HG03342 (cell line): ENCODE results near the gene EAF2.
"Not testable (repeated sequence)": the region's sequence is repeated elsewhere in the genome, so short reads cannot be mapped to it uniquely, and the experiment has no call there.

Experiments used
- ATAC-seq: cut with Tn5 transposase; IDR thresholded peaks from one replicate; pipeline ENCODE4 v1.9.1; 2021; ENCODE audit warnings: mild to moderate bottlenecking, moderate library complexity; ENCODE audit not compliant: unreplicated experiment

EAF2 gene

DNA sequence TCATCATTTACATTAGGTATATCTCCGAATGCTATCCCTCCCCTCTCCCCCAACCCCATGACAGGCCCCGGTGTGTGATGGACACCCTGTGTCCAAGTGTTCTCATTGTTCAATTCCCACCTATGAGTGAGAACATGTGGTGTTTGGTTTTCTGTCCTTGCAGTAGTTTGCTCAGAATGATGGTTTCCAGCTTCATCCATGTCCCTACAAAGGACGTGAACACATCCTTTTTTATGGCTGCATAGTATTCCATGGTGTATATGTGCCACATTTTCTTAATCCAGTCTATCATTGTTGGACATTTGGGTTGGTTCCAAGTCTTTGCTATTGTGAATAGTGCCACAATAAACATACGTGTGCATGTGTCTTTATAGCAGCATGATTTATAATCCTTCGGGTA, 22.8 kb downstream of the EAF2 start:
- ATAC-seq, result not testable (repeated sequence)

GRCh38 chr3:121863247-121863646, 28.2 kb downstream of the EAF2 start:
- ATAC-seq, result not testable (repeated sequence)

GRCh38 chr3:121863801-121864200, 28.8 kb downstream of the EAF2 start:
- ATAC-seq, result no peak

DNA sequence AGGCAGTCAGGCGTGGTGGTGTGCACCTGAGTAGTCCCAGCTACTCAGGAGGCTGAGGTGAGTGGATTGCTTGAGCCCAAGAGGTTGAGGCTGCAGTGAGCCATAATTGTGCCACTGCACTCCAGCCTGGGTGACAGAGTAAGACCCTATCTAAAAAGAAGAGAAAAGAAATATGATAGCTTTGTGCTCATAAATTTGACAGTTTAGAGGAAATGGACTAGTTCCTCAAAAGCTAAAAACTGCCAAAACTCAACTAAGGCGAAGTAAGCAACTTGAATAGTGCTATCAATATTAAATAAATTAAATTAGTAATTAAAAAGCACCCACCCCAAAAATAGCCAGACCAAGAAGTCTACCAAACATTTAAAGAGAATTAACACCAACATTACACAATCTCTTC, 34.7 kb downstream of the EAF2 start:
- no peak for ATAC-seq

DNA sequence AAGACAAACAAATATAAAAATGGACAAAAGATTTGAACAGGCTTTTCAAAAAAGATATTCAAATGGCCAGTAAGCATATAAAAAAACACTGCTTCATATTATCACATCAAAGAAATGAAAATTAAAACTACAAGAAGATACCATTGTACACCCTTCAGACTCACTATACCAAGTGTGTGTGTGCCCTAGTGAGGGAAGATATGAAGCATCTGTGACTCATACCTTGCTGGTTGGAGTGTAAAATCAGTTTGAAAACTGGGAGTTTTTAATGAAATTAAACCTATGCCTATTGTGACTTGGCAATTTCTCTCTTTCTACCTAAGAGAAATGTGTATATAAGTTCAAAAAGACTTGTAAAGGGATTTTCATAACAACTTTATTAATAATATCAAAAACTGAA, 35.7 kb downstream of the EAF2 start:
- no peak for ATAC-seq

- no peak for ATAC-seq
Measured at GRCh38 chr3:121871430-121871829, 36.4 kb downstream of the EAF2 start.

DNA sequence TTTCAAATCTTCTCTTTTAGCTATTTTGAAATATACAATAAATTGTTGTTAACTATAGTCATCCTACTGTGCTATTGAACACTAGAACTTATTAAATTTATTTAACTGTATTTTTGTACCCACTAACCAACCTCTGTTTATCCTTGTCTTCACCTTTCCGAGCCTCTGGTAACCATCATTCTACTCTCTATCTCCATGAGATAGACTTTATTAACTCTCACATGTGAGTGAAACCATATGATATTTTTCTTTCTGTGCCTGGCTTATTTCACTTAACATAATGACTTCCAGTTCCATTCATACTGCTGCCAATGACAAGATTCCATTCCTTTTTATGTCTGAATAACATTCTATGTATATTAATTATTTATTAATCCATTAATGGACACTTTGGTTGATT, 43.4 kb downstream of the EAF2 start:
- ATAC-seq, result no peak

DNA sequence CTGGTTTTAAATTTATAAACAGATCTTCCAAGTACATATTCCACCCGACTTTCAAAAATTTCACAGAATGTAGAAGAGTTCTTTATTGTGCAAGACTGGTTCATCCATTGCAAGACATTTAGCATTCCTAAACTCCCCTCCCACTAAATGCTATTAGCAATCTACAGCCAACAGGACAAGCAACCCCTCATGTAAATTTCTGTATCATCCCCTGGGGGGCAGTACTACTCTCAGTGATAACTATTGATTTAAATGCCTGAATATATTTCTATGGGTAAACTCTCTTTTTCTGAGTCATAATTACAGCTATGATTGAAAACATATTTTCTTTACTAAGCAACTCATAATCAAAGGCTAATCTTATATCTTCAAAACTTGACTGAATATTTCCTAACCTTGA, 48.5 kb downstream of the EAF2 start:
- ATAC-seq, result no peak

DNA sequence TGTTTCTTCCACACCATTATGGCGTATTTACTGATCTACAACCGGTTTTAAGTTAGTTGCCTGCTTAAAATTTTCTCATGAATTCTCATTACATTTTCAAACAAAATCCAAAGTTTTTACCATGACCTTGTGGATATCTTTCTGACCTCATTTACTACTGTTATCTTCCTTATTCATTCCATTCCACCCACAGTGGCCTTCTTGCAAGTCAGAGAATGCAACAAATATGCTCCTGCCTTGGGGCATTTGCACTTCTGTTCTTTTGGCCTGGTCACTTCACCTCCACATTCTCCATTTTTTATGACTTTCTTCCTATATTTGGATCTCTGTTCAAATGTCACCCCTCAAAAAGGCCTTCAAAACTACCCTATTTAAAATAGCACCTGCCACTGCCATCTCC, 50.4 kb downstream of the EAF2 start:
- ATAC-seq, result no peak

DNA sequence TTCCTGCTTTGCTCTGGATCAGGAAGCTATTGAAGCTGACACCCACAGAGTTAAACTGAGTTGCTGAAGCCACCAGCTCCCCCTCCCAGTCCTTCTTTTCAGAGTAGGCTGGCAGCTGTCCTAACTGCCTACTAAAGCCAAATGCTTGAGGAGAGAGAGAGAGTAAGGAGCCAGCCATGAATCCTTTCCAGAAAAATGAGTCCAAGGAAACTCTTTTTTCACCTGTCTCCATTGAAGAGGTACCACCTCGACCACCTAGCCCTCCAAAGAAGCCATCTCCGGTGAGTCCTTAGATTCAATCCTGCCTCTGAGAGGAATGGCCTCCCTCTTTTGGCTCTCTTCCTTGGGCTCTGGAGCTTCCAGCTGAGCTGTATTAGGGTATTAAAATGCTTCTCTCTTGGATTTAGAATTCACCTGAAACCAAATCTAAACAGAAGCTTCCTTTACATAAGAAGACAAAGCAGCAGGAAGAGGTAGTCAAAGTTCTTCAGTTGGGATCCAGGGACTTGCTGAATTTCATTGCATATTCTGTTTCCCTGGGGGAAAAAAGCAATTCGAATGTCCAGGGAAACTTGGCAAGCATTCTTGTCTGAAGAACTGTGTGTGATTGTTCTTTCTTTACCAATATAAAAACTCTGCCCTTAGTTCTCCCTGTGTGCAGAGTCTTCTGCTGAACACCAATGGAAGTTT, 59.4 kb downstream of the EAF2 start, which contains the start of gene SLC15A2:
Gene SLC15A2, plus strand, starts transcription at position 101 of the 690 bp plus-strand sequence. Its CDS starts 76 bp downstream, at position 177.
- ATAC-seq, result no peak

DNA sequence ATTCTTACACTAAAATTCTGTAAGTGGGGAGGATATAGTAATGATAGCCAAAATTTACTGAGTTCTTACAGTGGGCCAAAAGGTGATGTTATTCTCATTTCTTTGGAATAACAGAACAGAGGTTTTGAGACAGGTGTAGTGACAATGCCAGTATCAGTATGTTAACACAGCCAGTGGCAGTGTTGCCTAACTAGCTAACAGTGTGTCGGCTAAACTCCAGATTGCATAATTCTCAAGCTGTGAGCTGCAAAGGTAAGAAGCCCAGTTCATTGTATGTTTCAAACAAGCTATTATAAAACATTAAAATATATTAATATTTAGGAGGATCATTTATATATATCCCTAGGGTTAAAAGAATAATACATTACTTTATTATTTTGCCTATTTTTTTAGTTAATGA, 60.1 kb downstream of the EAF2 start:
- no peak for ATAC-seq

GRCh38 chr3:121895736-121896135, 60.7 kb downstream of the EAF2 start:
- ATAC-seq, result no peak

GRCh38 chr3:121896823-121897222, 61.8 kb downstream of the EAF2 start:
- ATAC-seq, result no peak

- no peak for ATAC-seq
Measured at GRCh38 chr3:121897296-121897695, 62.3 kb downstream of the EAF2 start.

DNA sequence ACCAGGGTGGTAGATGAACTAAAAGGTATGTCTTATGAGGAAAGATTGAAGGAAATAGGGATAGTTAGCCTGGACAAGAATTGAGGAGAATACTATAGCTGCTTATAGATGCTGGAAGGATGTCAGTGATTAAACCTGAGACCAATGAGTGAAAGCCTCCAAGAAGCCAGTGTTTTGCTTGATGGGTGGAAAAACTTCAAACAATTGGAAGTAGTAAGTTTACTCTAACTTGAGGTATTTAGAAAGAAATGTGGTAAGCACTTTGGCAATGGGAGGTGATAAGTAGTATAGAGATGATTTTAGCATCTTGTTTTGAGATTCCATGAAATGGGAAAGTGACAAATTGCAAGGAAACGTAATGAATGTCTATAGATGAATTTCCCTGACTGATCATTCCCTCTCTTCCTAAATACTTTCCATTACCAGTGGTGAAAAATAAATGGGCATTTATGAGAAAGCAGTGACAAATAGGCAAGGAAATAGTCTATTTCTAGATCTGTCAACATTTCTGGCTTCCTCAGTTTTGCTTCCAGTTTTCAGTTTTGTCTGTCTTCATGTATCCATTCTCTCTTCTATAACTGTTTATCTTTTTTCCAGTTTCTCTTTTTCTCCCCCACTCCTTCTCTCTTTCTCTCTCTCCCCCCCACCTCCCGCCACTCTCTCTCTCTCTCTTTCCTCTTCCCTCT, 78.4 kb downstream of the EAF2 start:
- ATAC-seq, result no peak

DNA sequence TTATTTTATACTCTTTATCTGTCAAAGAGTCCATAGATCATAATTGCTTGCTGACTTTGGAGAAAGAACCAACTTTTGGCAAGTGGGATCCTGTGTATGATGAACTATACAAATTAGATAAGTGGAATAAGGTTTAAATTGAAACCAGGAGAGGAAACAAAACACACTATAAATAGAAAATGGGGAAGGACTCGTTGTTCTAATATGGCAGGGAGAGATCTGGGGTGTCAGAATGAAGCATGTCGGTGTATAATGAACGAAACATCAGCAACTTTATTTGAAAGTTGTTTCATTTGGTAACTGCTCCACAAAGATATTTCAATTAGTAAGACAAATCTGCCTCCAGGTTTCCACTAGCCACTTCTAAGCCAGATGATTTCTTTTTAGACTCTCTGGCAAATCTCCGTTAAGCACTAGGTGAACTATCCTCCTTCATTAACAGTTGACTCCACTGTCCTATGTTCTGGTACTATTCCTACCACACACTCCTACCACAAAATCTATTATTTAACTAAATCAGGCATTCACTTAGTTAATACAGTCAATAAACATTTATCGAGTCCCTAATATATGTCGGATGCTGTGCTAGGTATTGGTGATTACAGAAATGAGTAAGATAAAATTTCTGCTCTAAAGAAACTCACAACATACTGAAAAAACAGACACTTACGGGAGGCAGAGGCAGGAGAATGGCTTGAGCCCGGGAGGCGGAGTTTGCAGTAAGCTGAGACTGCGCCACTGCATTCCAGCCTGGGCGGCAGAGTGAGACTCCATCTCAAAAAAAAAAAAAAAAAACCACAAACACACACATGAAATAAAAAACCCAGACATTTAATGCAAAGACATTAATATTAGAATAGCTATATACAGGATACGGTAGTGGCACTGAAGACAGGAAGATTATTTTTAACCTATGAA, 79.3 kb downstream of the EAF2 start:
- ATAC-seq, result no peak

- no peak for ATAC-seq
Measured at GRCh38 chr3:121916189-121916588, 81.2 kb downstream of the EAF2 start.

DNA sequence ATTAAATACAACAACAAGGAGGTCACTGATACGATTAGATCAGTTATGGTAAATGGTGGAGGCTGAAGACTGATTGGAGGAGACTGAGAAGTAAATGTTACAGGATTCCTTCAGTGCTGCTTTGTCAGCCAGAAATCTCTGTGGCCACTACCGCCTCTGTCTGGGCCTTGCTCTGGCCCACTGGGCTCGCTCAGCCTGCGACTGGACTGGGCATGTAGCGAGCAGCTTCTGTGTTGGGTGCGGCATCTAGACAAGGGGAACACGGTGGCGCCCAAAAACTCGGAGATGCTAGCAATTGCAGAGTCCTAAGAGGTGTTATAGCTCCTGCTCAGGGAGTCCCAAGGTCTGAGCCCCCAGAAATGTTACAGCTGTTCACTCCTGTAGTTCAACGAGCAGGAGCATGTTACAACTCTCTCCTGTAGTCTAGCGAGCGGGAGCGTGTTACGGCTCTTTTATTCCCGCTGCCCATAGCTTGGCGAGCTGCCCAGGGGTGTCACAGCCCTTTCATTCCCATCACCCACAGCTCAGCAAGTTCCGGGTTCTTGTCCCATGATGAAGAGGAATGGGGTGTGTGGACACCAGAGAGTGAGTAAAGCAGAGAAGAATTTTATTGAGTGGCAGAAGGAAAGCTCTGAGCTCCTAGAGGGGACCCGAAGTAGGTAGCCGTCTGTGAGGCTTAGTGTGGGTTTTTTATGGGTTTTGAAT, 83.9 kb downstream of the EAF2 start:
- ATAC-seq, result no peak

- ATAC-seq, result no peak
Measured at GRCh38 chr3:121924734-121925133, 89.7 kb downstream of the EAF2 start.

DNA sequence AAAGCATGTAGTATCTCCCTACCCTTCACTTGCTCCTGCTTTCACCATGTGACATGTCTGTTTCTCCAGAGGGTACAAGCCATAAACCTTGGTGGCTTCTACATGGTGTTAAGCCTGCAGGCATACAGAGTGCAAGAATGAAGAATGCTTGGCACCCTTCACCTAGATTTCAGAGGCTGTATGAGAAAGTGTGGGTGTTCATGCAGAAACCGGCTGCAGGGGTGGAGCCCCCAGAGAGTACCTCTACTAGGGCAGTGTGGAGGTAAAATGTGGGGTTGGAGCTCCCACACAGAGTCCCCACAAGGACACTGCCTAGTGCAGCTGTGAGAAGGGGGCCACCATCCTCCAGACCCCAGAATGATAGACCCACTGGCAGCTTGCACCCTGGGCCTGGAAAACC, 91.4 kb downstream of the EAF2 start:
- no peak for ATAC-seq
